ENCODE data around the gene STK11IP. TPM values are rescaled to one million over a fixed set of nuclear protein-coding genes. Genes with fewer than 3 reads are reported as not detected.

Gene STK11IP
- total RNA-seq, 4 donors from 2014 or later: 19.4 to 62.6 (median 51.5) TPM

GRCh38 chr2:219621935-219622334 is 24.3 kb downstream of the STK11IP start:
- Histone ChIP-seq H3K36me3 (no peaks in the 10 kb centered on the region), H3K27ac (no peak overlapping the region), H3K4me1 (no peaks in the 10 kb centered on the region), H3K9me3 (no peaks in the 10 kb centered on the region), H3K27me3 (no peaks in the 10 kb centered on the region), H3K4me3 (no peak overlapping the region)
- DNase-seq: no peak
- TF ChIP-seq CTCF (IDR thresholded peaks at IDR 0.05) (no peak), POLR2A (IDR thresholded peaks at IDR 0.05) (no peak)

- no peak overlapping the region for H3K4me3 ChIP-seq
- no peak for DNase-seq
- no peaks in the 10 kb centered on the region for H3K27me3 ChIP-seq
- TF ChIP-seq CTCF (IDR thresholded peaks at IDR 0.05) (no peak), POLR2A (IDR thresholded peaks at IDR 0.05) (no peak)
- H3K9me3 ChIP-seq: no peaks in the 10 kb centered on the region
- no peaks in the 10 kb centered on the region for H3K36me3 ChIP-seq
- H3K27ac ChIP-seq: no peak overlapping the region
- peaks cover 0 to under 1% (median 0%) of the 10 kb centered on the region in 4 donors for H3K4me1 ChIP-seq
Observed at GRCh38 chr2:219622472-219622871, 24.8 kb downstream of the STK11IP start.

- Histone ChIP-seq H3K9me3 (no peaks in the 10 kb centered on the region), H3K27me3 (no peaks in the 10 kb centered on the region), H3K4me3 (no peak overlapping the region), H3K27ac (no peak overlapping the region), H3K36me3 (no peaks in the 10 kb centered on the region), H3K4me1 (peaks cover 0 to 8% (median 3%) of the 10 kb centered on the region in 4 donors)
- no peak for DNase-seq
- TF ChIP-seq POLR2A (IDR thresholded peaks at IDR 0.05) (no peak), CTCF (IDR thresholded peaks at IDR 0.05) (no peak)
Observed at GRCh38 chr2:219624565-219624964, 26.9 kb downstream of the STK11IP start.

- H3K9me3 ChIP-seq: no peaks in the 10 kb centered on the region
- DNase-seq: no peak
- no peak overlapping the region for H3K4me3 ChIP-seq
- no peaks in the 10 kb centered on the region for H3K36me3 ChIP-seq
- H3K27ac ChIP-seq: no peak overlapping the region
- TF ChIP-seq CTCF (IDR thresholded peaks at IDR 0.05): no peak
- TF ChIP-seq POLR2A (IDR thresholded peaks at IDR 0.05): no peak
- H3K27me3 ChIP-seq: no peaks in the 10 kb centered on the region
- H3K4me1 ChIP-seq: peaks cover 0 to 8% (median 3%) of the 10 kb centered on the region in 4 donors
Observed at GRCh38 chr2:219625179-219625578, 27.5 kb downstream of the STK11IP start.

GRCh38 chr2:219626540-219626939 is 28.9 kb downstream of the STK11IP start:
- no peak for TF ChIP-seq CTCF (IDR thresholded peaks at IDR 0.05)
- TF ChIP-seq POLR2A (IDR thresholded peaks at IDR 0.05): no peak
- Histone ChIP-seq H3K4me3 (no peak overlapping the region), H3K27ac (no peak overlapping the region), H3K27me3 (no peaks in the 10 kb centered on the region), H3K9me3 (no peaks in the 10 kb centered on the region), H3K4me1 (peaks cover 0 to 8% (median 3%) of the 10 kb centered on the region in 4 donors), H3K36me3 (no peaks in the 10 kb centered on the region)
- no peak for DNase-seq
